GM13976 (cell line): ENCODE data around the gene SULT1A2.

Experiments used
- DNase-seq: peaks from one replicate; pipeline ENCODE4 v3.0.0; 2012; ENCODE audit warnings: low spot score
- CTCF ChIP-seq: IDR thresholded peaks from 2 replicates; pipeline ENCODE4 v1.5.1; 2012; ENCODE audit warnings: borderline replicate concordance, mild to moderate bottlenecking; ENCODE audit not compliant: insufficient read depth; ENCODE audit errors: extremely low read depth, missing control alignments, control extremely low read depth
- in situ Hi-C: fragments of 300-500 bp; cut with MboI; formaldehyde crosslinking; loops from one replicate; pipeline ENCODE4 v1.12.0; 2022; ENCODE audit warnings: low sequenced_read_pairs, mixed read lengths, inconsistent platforms; ENCODE audit not compliant: unreplicated experiment

Gene SULT1A2

DNA sequence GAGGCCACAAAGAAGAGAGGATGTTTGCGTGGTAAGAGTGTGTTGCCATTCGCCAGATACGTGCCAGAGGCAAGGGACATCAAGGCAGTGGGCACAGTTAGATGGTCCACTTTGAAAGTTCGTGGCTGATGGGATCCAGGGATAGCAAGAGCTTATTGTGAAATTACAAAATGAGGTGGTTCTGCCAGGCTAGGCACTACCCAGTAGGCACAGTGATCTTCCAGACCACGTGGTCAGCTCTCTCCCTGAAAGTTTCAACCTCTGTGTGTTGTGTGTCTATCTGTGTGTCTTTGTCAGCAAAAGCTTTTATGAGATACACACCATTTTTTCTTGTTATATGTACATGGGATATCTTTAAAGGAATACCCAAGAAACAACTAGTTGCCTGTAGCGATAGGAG lies 33.6 kb downstream of the SULT1A2 start:
- in situ Hi-C loops: no loop called here
- DNase-seq: no peak
- no peak for TF ChIP-seq CTCF

GRCh38 chr16:28562199-28562598 lies 34.7 kb downstream of the SULT1A2 start:
- in situ Hi-C loops: no loop called here
- TF ChIP-seq CTCF: no peak
- no peak for DNase-seq

GRCh38 chr16:28561557-28562187 lies 35.2 kb downstream of the SULT1A2 start:
- no peak for DNase-seq
- in situ Hi-C loops: no loop called here
- no peak for TF ChIP-seq CTCF

GRCh38 chr16:28558456-28558855 lies 38.4 kb downstream of the SULT1A2 start:
- in situ Hi-C loops: no loop called here
- DNase-seq: no peak
- TF ChIP-seq CTCF: no peak

DNA sequence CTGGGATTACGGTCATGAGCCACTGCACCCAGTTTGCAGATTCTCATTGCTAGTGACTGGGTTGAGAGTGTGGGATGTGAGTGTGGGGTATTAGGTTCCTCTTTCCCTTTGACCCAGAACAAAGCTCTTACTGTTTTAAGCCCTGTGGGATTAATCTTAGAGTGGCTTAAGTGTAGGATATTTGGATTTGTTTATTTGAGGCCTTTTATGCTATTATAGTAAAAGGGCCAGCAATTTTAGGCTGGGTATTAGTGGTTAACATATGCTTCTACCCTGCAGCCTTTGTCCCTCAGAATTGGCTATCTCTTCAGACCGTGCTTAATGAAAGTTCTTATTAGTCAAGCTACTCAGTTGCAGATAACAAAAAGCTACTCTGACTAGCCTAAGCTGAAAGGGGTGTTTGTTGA lies 39.9 kb downstream of the SULT1A2 start:
- in situ Hi-C loops: no loop called here
- no peak for DNase-seq
- TF ChIP-seq CTCF: no peak

DNA sequence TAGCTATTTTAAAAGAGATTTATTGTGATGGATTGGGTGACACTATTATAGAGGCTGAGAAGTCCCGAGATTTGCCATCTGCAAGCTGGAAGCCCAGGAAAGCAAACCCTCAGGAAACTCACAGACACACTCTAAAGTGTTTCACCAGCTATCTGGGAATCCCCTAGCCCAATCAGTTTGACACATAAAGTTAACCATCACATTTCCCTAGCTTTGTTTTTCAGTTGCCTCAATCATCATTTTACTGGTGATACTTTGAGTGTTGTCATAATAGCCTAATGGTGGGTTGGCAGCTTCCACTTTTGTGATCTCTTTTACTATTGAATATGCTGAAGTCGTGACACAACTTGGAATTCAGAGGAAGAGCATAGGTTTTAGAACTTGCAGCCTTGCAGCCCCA lies 41.3 kb downstream of the SULT1A2 start:
- DNase-seq: no peak
- in situ Hi-C loops: no loop called here
- no peak for TF ChIP-seq CTCF

DNA sequence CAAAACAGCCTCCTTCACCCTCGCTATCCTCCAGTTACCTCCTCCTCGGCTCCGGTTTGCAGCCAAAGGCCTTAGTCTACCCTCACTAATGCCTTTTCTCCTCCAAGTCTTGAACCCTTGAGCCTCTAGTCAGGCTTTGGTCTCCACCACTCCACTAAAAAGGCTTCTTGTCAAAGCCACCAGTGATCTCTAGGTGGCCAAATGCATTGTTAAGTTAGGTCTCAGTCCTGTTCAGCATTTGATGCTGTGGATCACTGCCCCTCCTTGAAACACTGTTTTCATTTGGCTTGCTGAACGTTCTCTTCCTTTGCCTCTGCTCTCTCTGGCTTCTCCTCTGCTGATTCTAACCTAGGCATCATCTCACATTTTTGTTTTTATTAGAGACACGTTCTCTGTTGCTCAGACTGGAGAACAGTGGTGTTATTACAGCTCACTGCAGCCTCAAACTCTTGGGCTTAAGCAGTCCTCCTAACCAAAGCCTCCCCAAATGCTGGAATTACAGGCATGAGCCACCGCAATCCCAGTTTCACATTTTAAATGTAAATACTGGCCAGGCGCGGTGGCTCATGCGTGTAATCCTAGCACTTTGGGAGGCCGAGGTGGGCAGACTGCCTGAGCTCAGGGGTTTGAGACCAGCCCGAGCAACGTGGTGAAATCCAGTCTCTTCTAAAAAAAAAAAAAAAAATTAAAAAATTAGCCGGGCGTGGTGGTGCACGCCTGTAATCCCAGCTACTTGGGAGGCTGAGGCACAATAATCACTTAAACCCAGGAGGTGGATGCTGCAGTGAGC lies 42.0 kb downstream of the SULT1A2 start:
- in situ Hi-C loops: no loop called here
- TF ChIP-seq CTCF: no peak
- DNase-seq: no peak
